HCT116 (cell line): ENCODE data around the gene SAT1. TPM values are rescaled to one million over a fixed set of nuclear protein-coding genes. Genes with fewer than 3 reads are reported as not detected.

Source experiments
- ATAC-seq: fragments of 200-7000 bp; cut with Tn5 transposase; 2 replicates; pipeline ENCODE4 v1.9.1; 2020; ENCODE audit warnings: mild to moderate bottlenecking, moderate library complexity
- BruUV-seq: library from RNA; stranded (reverse); fragments of 400-500 nt; replicated peaks from 2 replicates; lab custom pipeline; 2021; lab: Mats Ljungman, UMichigan
- CTCF ChIA-PET: fragments of 300-600 bp; sonication (Branson Sonifier 250); formaldehyde crosslinking; loops from one replicate; lab custom pipeline; 2021; ENCODE audit warnings: antibody characterized with exemption; lab: Charles Lee
- POLR2A ChIA-PET: fragments of 300-600, 350-600 bp; sonication (Branson Sonifier 250); formaldehyde crosslinking; loops from one replicate; lab custom pipeline; 2021; ENCODE audit warnings: antibody characterized with exemption; lab: Charles Lee
- RAD21 ChIA-PET, 2 experiments: fragments of 300-600 bp; sonication (Branson Sonifier 250); formaldehyde crosslinking; loops; one replicate each; lab custom pipeline; 2023; ENCODE audit warnings: low total read pairs in 2 of 2; ENCODE audit not compliant: uncharacterized antibody in 2 of 2, unreplicated experiment in 2 of 2, low non-redundant PET in 1 of 2; lab: Charles Lee
- DNase-seq: peaks from one replicate; pipeline ENCODE4 v3.0.0-alpha.2; 2010; ENCODE audit warnings: low read depth, low spot score
- H2AFZ ChIP-seq: fragments of 200-600 bp; shearing (Covaris generic), sonication (generic); 2 replicates; pipeline ENCODE4 v1.6.1; 2017; ENCODE audit warnings: low read depth, mixed run types, mixed read lengths, antibody characterized with exemption, low read length; ENCODE audit not compliant: poor library complexity, severe bottlenecking
- H3K27ac ChIP-seq: 2 replicates; pipeline ENCODE4 v1.5.1; 2012; ENCODE audit warnings: low read depth, low read length
- H3K27me3 ChIP-seq: fragments of 200-600 bp; sonication (generic); 2 replicates; pipeline ENCODE4 v1.6.1; 2016; ENCODE audit warnings: mixed run types, low read length, mixed read lengths; ENCODE audit not compliant: insufficient read depth
- H3K36me3 ChIP-seq, 2 experiments: fragments of 200-500 bp in 1 of 2; fragments of 200-600 bp in 1 of 2; sonication (Bioruptor generic) in 1 of 2; sonication (generic) in 1 of 2; 2 replicates each; pipeline versions ENCODE4 v1.5.1 to v1.6.1; 2014 to 2016; ENCODE audit warnings: low read length in 2 of 2, inconsistent platforms in 1 of 2, mixed read lengths in 1 of 2, mixed run types in 1 of 2; ENCODE audit not compliant: insufficient read depth in 2 of 2, control insufficient read depth in 1 of 2
- H3K4me1 ChIP-seq, 2 experiments: fragments of 200-600 bp in 1 of 2; sonication (generic) in 1 of 2; 2 replicates each; pipeline versions ENCODE4 v1.5.1 to v1.6.1; 2012 to 2017; ENCODE audit warnings: low read length in 2 of 2, inconsistent platforms in 1 of 2, mild to moderate bottlenecking in 1 of 2, mixed read lengths in 1 of 2, mixed run types in 1 of 2, moderate library complexity in 1 of 2; ENCODE audit not compliant: insufficient read depth in 2 of 2, control insufficient read depth in 1 of 2
- H3K4me2 ChIP-seq: fragments of 200-600 bp; sonication (generic); 2 replicates; pipeline ENCODE4 v1.6.1; 2017; ENCODE audit warnings: mixed run types, low read length, mixed read lengths
- H3K4me3 ChIP-seq, 2 experiments: fragments of 200-600 bp in 1 of 2; sonication (generic) in 1 of 2; replicated peaks in 1 of 2; 2 replicates each; pipeline ENCODE4 v1.5.1; 2011 to 2016; ENCODE audit warnings: low read length in 2 of 2, control low read depth in 1 of 2, low read depth in 1 of 2, mild to moderate bottlenecking in 1 of 2, mixed read lengths in 1 of 2, mixed run types in 1 of 2
- H3K79me2 ChIP-seq: fragments of 200-600 bp; sonication (generic); 2 replicates; pipeline ENCODE4 v1.6.1; 2017; ENCODE audit warnings: mild to moderate bottlenecking, mixed run types, low read length, moderate library complexity, mixed read lengths; ENCODE audit not compliant: insufficient read depth
- H3K9ac ChIP-seq: fragments of 200-600 bp; sonication (generic); 2 replicates; pipeline ENCODE4 v1.6.1; 2016; ENCODE audit warnings: low read length, mixed read lengths
- H3K9me2 ChIP-seq: fragments of 200-600 bp; sonication (generic), shearing (Covaris generic); 2 replicates; pipeline ENCODE4 v1.6.1; 2017; ENCODE audit warnings: mixed run types, mild to moderate bottlenecking, moderate library complexity; ENCODE audit not compliant: insufficient read depth
- H3K9me3 ChIP-seq, 2 experiments: fragments of 200-500 bp in 1 of 2; fragments of 200-600 bp in 1 of 2; sonication (Bioruptor generic) in 1 of 2; sonication (generic) in 1 of 2; 2 replicates each; pipeline ENCODE4 v1.6.1; 2014 to 2017; ENCODE audit warnings: low read length in 2 of 2, mixed read lengths in 2 of 2, inconsistent platforms in 1 of 2, low read depth in 1 of 2, mild to moderate bottlenecking in 1 of 2, mixed run types in 1 of 2, moderate library complexity in 1 of 2; ENCODE audit not compliant: control insufficient read depth in 1 of 2, insufficient read depth in 1 of 2
- H4K20me1 ChIP-seq: fragments of 200-600 bp; sonication (generic), shearing (Covaris generic); 2 replicates; pipeline ENCODE4 v1.6.1; 2017; ENCODE audit warnings: mixed run types, mild to moderate bottlenecking, moderate library complexity; ENCODE audit not compliant: insufficient read depth
- CEBPB ChIP-seq: IDR thresholded peaks from 2 replicates; pipeline ENCODE4 v1.6.1; 2012; ENCODE audit warnings: low read depth
- ELF1 ChIP-seq: IDR thresholded peaks from 2 replicates; pipeline ENCODE4 v1.6.1; 2012; ENCODE audit warnings: low read depth, borderline replicate concordance
- EZH2phosphoT487 ChIP-seq: fragments of 200-600 bp; IDR thresholded peaks from 2 replicates; pipeline ENCODE4 v1.6.1; 2018; ENCODE audit warnings: antibody characterized with exemption, borderline replicate concordance
- POLR2AphosphoS5 ChIP-seq: IDR thresholded peaks from 2 replicates; pipeline ENCODE4 v1.6.1; 2011; ENCODE audit warnings: mild to moderate bottlenecking, low read depth, low read length, moderate library complexity
- RAD21 ChIP-seq: IDR thresholded peaks from 2 replicates; pipeline ENCODE4 v1.6.1; 2012; ENCODE audit warnings: low read depth, mild to moderate bottlenecking
- SRF ChIP-seq: IDR thresholded peaks from 2 replicates; pipeline ENCODE4 v1.6.1; 2012; ENCODE audit warnings: low read depth
- intact Hi-C: fragments of 100-400 bp; cut with micrococcal nuclease; formaldehyde crosslinking; loops from 2 replicates; pipeline ENCODE4 v1.10.0; 2022
- total RNA-seq: library from RNA; stranded (reverse); gene quantifications from one replicate; pipeline ENCODE4 v1.2.1, GENCODE V29; 2021; ENCODE audit not compliant: unreplicated experiment

Gene SAT1
- total RNA-seq, 1 experiment from 2014 or later: 821 TPM

DNA sequence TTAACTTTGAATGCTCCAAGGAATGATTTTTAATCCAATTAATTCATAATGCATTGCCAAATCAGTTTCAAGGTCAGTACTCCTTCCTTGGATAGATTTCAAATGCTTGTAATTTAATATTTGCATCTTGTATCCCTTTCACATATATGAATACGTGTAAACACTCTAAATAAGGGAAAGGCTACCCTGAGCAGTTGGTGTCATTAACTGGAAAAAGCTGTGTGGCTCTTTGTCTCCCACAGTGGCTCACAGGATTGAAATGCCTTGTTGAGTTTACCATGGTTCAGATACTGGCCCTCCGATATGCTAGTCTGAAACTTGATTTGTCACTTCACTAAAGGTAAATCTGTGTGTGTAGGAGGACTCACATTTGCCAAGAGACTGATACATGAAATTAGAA lies 23.2 kb upstream of the SAT1 start:
- H4K20me1 ChIP-seq: no peaks in the 10 kb centered on the region
- no peak overlapping the region for H2AFZ ChIP-seq
- POLR2A ChIA-PET: interaction anchor here (0.7 kb wide), 1 partner anchor 23 kb away, joined by 3 read pairs; the partner anchor contains the start of gene SAT1
- intact Hi-C loops: no loop called here
- BruUV-seq: no TSS peak
- DNase-seq (no peak), ATAC-seq (no peak)
- H3K27ac ChIP-seq: no peak overlapping the region
- peaks cover 0 to 5% of the 10 kb centered on the region in 2 experiments; a peak in 2 of 4 replicates for H3K4me1 ChIP-seq
- RAD21 ChIA-PET: no interaction called here
- CTCF ChIA-PET: no interaction called here
- H3K4me3 ChIP-seq: no peak overlapping the region
- no peak overlapping the region for H3K4me2 ChIP-seq
- no peaks in the 10 kb centered on the region for H3K9me3 ChIP-seq
- H3K79me2 ChIP-seq: no peaks in the 10 kb centered on the region
- no peaks in the 10 kb centered on the region for H3K27me3 ChIP-seq
- no peak overlapping the region for H3K9ac ChIP-seq
- H3K9me2 ChIP-seq: no peaks in the 10 kb centered on the region
- TF ChIP-seq SRF (no peak), RAD21 (no peak), POLR2AphosphoS5 (no peak), EZH2phosphoT487 (no peak)
- no peaks in the 10 kb centered on the region for H3K36me3 ChIP-seq

DNA sequence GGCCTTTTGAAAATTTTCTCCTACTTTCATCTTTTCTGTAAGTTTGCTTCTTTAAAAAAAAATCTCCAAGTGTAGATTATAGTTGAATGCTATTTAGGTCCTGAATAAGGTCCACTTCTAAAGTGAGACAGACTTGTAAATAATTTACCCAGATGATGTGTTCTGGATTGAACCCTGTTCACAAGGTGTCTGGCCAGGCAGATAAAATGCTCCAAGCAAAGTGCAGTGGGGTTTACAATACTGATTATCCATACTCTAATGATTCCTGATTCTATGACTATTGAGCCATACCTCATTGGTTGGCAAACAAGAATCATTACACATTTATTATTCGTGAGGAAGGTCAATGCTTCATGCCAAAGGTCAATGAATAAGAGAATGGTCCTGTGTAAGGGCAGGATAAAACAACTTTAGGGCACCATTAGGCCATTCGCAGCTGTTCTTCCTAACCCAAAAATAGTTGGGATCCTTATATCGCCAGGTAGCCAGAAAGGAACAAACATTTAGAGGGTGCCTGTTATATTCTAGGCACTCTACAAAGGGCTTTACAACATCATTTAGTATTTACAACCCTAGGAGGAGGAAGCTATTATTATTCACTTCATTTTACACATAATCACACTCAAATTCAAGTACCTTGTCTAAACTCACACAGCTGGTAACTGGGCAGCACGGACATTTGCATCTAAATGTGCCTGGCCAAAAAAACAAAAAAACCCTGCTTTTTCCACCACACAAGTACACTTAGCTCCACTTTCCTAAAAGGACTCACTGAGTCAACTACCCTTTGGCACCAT lies 18.6 kb upstream of the SAT1 start:
- Histone ChIP-seq H3K9me2 (no peaks in the 10 kb centered on the region), H3K36me3 (no peaks in the 10 kb centered on the region), H3K9ac (no peak overlapping the region), H3K27ac (no peak overlapping the region), H3K4me3 (no peak overlapping the region), H4K20me1 (no peaks in the 10 kb centered on the region), H3K4me2 (peak overlapping the region; percentile 35), H3K27me3 (no peaks in the 10 kb centered on the region), H3K79me2 (no peaks in the 10 kb centered on the region), H3K9me3 (no peaks in the 10 kb centered on the region), H2AFZ (no peak overlapping the region), H3K4me1 (peaks cover 0 to 15% of the 10 kb centered on the region in 2 experiments; a peak in 2 of 4 replicates)
- BruUV-seq: no TSS peak
- intact Hi-C loops: no loop called here
- no peak for TF ChIP-seq CEBPB
- no peak for TF ChIP-seq ELF1
- no peak for DNase-seq
- POLR2A ChIA-PET: no interaction called here
- CTCF ChIA-PET: no interaction called here
- ATAC-seq: no peak
- RAD21 ChIA-PET: no interaction called here
